K562 (cell line): Measurements from ENCODE around the gene PCF11. TPM values are rescaled to one million over a fixed set of nuclear protein-coding genes. Genes with fewer than 3 reads are reported as not detected.

ENCODE experiments used
- ATAC-seq: fragments of 200-7000 bp; cut with Tn5 transposase; 3 replicates; pipeline ENCODE4 v1.9.1; 2020; ENCODE audit warnings: moderate library complexity
- BruUV-seq: library from RNA; stranded (reverse); fragments of 400-500 nt; replicated peaks from 2 replicates; lab custom pipeline; 2021; lab: Mats Ljungman, UMichigan
- CTCF ChIA-PET: fragments of 300-600 bp; formaldehyde crosslinking; extraction: SDS; loops from one replicate; lab custom pipeline; 2021; ENCODE audit warnings: low intra/inter-chr PET ratio; lab: Yijun Ruan, JAX
- POLR2A ChIA-PET: fragments of 300-600, 350-650 bp; sonication (Branson Sonifier 250); formaldehyde crosslinking; extraction: SDS; loops from one replicate; lab custom pipeline; 2021; ENCODE audit warnings: antibody characterized with exemption, inconsistent platforms; lab: Yijun Ruan, JAX
- DNase-seq, 4 experiments: peaks; one replicate each; pipeline versions ENCODE4 v3.0.0 to v3.0.0-alpha.2; 2011 to 2018; ENCODE audit warnings: low spot score in 3 of 4, mixed read lengths in 3 of 4; ENCODE audit errors: extremely low read depth in 1 of 4
- FAIRE-seq: peaks from 2 replicates; lab custom pipeline; 2011; peaks lifted over from hg19 to GRCh38; lab: Jason Lieb, UNC
- H2AFZ ChIP-seq: 2 replicates; pipeline ENCODE4 v1.6.0; 2011; ENCODE audit warnings: low read depth, low read length, control low read depth, inconsistent platforms
- H3K27ac ChIP-seq: fragments of 200-600 bp; 3 replicates; pipeline ENCODE4 v1.8.0; 2011; ENCODE audit warnings: low read depth, mild to moderate bottlenecking, control low read depth, inconsistent platforms, low read length, moderate library complexity, mixed read lengths; ENCODE audit errors: extremely low read depth
- H3K27me3 ChIP-seq, 2 experiments: fragments of 300-600 bp in 1 of 2; 2 replicates in 1 of 2; 3 replicates in 1 of 2; pipeline versions ENCODE4 v1.6.0 to v1.8.0; 2011; ENCODE audit warnings: inconsistent platforms in 2 of 2, low read length in 2 of 2, mild to moderate bottlenecking in 1 of 2, mixed read lengths in 1 of 2, moderate library complexity in 1 of 2; ENCODE audit not compliant: control insufficient read depth in 2 of 2, insufficient read depth in 2 of 2
- H3K36me3 ChIP-seq: fragments of 300-600 bp; 3 replicates; pipeline ENCODE4 v1.8.0; 2011; ENCODE audit warnings: mild to moderate bottlenecking, low read length, inconsistent platforms; ENCODE audit not compliant: control insufficient read depth, insufficient read depth
- H3K4me1 ChIP-seq, 2 experiments: fragments of 200-600 bp in 1 of 2; replicated peaks in 1 of 2; 2 replicates in 1 of 2; 3 replicates in 1 of 2; pipeline versions ENCODE4 v1.5.1 to v1.8.0; 2011; ENCODE audit warnings: inconsistent platforms in 2 of 2, low read length in 2 of 2, mild to moderate bottlenecking in 1 of 2, mixed read lengths in 1 of 2, moderate library complexity in 1 of 2; ENCODE audit not compliant: control insufficient read depth in 2 of 2, insufficient read depth in 2 of 2
- H3K4me2 ChIP-seq: 2 replicates; pipeline ENCODE4 v1.6.1; 2011; ENCODE audit warnings: low read length, control low read depth, inconsistent platforms, mixed read lengths; ENCODE audit not compliant: insufficient read depth
- H3K4me3 ChIP-seq: fragments of 200-600 bp; sonication (generic), shearing (Covaris generic); 2 replicates; pipeline ENCODE4 v1.5.1; 2016; ENCODE audit warnings: control low read depth, inconsistent platforms
- H3K79me2 ChIP-seq: fragments of 200-600 bp; 3 replicates; pipeline ENCODE4 v1.8.0; 2011; ENCODE audit warnings: low read length, inconsistent platforms; ENCODE audit not compliant: control insufficient read depth, insufficient read depth
- H3K9ac ChIP-seq, 2 experiments: 2 replicates each; pipeline versions ENCODE4 v1.6.0 to v1.6.1; 2011; ENCODE audit warnings: low read depth in 2 of 2, low read length in 2 of 2, control low read depth in 1 of 2, inconsistent platforms in 1 of 2, mild to moderate bottlenecking in 1 of 2, mixed read lengths in 1 of 2; ENCODE audit not compliant: insufficient read depth in 1 of 2
- H3K9me1 ChIP-seq: one replicate; pipeline ENCODE4 v1.6.0; 2011; ENCODE audit warnings: inconsistent platforms, mild to moderate bottlenecking, low read length, moderate library complexity; ENCODE audit not compliant: control insufficient read depth, insufficient read depth
- H3K9me3 ChIP-seq: replicated peaks from 2 replicates; pipeline ENCODE4 v1.5.1; 2011; ENCODE audit warnings: low read depth, low read length, inconsistent platforms; ENCODE audit not compliant: control insufficient read depth, insufficient read depth
- H4K20me1 ChIP-seq: replicated peaks from 2 replicates; pipeline ENCODE4 v1.6.1; 2011; ENCODE audit warnings: low read length, inconsistent platforms, mixed read lengths; ENCODE audit not compliant: control insufficient read depth, insufficient read depth
- CTCF ChIP-seq, 3 experiments: IDR thresholded peaks in 2 of 3; conservative IDR thresholded peaks in 1 of 3; 2 replicates each; pipeline ENCODE4 v1.5.1; 2011 to 2012; ENCODE audit warnings: low read length in 3 of 3, mild to moderate bottlenecking in 3 of 3, control low read depth in 2 of 3, improper control_type of control experiment in 1 of 3, inconsistent platforms in 1 of 3, low read depth in 1 of 3, mixed read lengths in 1 of 3, moderate library complexity in 1 of 3; ENCODE audit not compliant: insufficient read depth in 2 of 3
- MTA1 ChIP-seq: fragments of 450-650 bp; IDR thresholded peaks from 2 replicates; pipeline ENCODE4 v1.6.1; 2017; ENCODE audit warnings: borderline replicate concordance
- RAD21 ChIP-seq, 2 experiments: fragments of 250-450 bp in 1 of 2; fragments of 450-650 bp in 1 of 2; sonication (Bioruptor Pico) in 1 of 2; formaldehyde crosslinking in 1 of 2; IDR thresholded peaks in 1 of 2; conservative IDR thresholded peaks in 1 of 2; 2 replicates each; pipeline versions ENCODE4 v1.4.0 to v1.8.0; 2020 to 2022; ENCODE audit warnings: mild to moderate bottlenecking in 2 of 2, moderate library complexity in 1 of 2
- WGBS: fragments of 100-300 bp; shearing (Covaris generic); methylation state at CpG from one replicate; pipeline ENCODE4 v1.1.6; 2016; ENCODE audit warnings: low coverage, mixed read lengths; ENCODE audit not compliant: insufficient coverage; ENCODE audit errors: missing lambda C conversion rate; 5-methylcytosine and 5-hydroxymethylcytosine counted together
- in situ Hi-C: fragments of 300-500 bp; cut with MboI; formaldehyde crosslinking; loops from 4 replicates; pipeline ENCODE4 v1.15.0; 2018; ENCODE audit warnings: inconsistent platforms, mixed read lengths
- intact Hi-C: fragments of 100-400 bp; cut with micrococcal nuclease; formaldehyde crosslinking; loops from 2 replicates; pipeline ENCODE4 v1.14.2; 2022
- polyA plus RNA-seq, 8 experiments: library from polyadenylated mRNA; depleted of rRNA in 4 of 8; stranded (reverse) in 5 of 8; unstranded in 3 of 8; fragments of >200 nt; fragmentation: Nextera tagmentation in 2 of 8; fragmentation: Illumina TruSeq in 1 of 8; extraction: Ambion mirVana in 2 of 8; extraction: Trizol in 1 of 8; gene quantifications; 2 replicates each; pipeline versions ENCODE4 v1.2.1 to v1.2.3, GENCODE V29; 2011 to 2014; ENCODE audit warnings: inconsistent platforms in 1 of 8, missing spikeins in 1 of 8
- total RNA-seq, 7 experiments: library from RNA; depleted of rRNA in 6 of 7; stranded (reverse); fragments of >200 nt in 6 of 7; fragmentation: Illumina TruSeq in 2 of 7; extraction: Trizol in 2 of 7; gene quantifications; 2 replicates each; pipeline versions ENCODE4 v1.2.1 to v1.2.3, GENCODE V29; 2011 to 2021; ENCODE audit warnings: low replicate concordance in 1 of 7

The PCF11 gene
- total and polyA plus RNA-seq, 9 of the 15 experiments (the other 6 are each of a cell fraction or from before 2014, with no cell fraction given), result 9.3 to 91.6 (median 54.4) TPM

GRCh38 chr11:83219095-83219494, 62.2 kb downstream of the PCF11 start:
- in situ Hi-C loops, result no loop called here
- FAIRE-seq (no peak), ATAC-seq (peak; percentile 55), DNase-seq (peak in 1 of 4 experiments; percentile 8)
- 17% methylated on average over 8 of the region's 8 CpGs for WGBS
- H3K79me2 ChIP-seq, result no peaks in the 10 kb centered on the region
- H3K27me3 ChIP-seq, result 0 out of 5 replicates have a peak, but pooled peaks cover 0 to 6% of the 10 kb centered on the region in 2 experiments
- intact Hi-C loops, result no loop called here
- ChIA-PET POLR2A (interaction anchor here (1.0 kb wide), 1 partner anchor 12 kb away, joined by 3 read pairs; no protein-coding TSS in a partner anchor), CTCF (no interaction called here)
- BruUV-seq, result no TSS peak
- H2AFZ ChIP-seq, result no peak overlapping the region; the same call in 1 of the 2 replicates
- H3K4me2 ChIP-seq, result no peak overlapping the region
- H3K4me1 ChIP-seq, result no peaks in the 10 kb centered on the region
- no peak overlapping the region for H3K27ac ChIP-seq
- 0 out of 2 replicates have a peak, but pooled peaks cover 1% of the 10 kb centered on the region for H3K9me3 ChIP-seq
- no peak overlapping the region for H3K4me3 ChIP-seq
- no peak overlapping the region for H3K9ac ChIP-seq
- H3K9me1 ChIP-seq, result no peaks in the 10 kb centered on the region
- no peaks in the 10 kb centered on the region for H4K20me1 ChIP-seq
- H3K36me3 ChIP-seq, result no peaks in the 10 kb centered on the region
- TF ChIP-seq RAD21 (CRISPR knock-in tag; conservative IDR thresholded peaks at IDR 0.05 in 1 of 2, IDR thresholded peaks at IDR 0.05 in 1 of 2), result peak in 1 of 2 experiments; percentile 37; a peak in 2 of 4 replicates
- no peak for TF ChIP-seq MTA1
- TF ChIP-seq CTCF (IDR thresholded peaks at IDR 0.05 in 2 of 3, conservative IDR thresholded peaks at IDR 0.05 in 1 of 3; ENCODE audit: insufficient read depth in 2 of 3, low read depth in 1 of 3, low read length in 3 of 3), result peak; percentile 26 to 54 (median 47); a peak in 5 of 6 replicates
